ENCODE data around the gene TBC1D22A. TPM values are rescaled to one million over a fixed set of nuclear protein-coding genes. Genes with fewer than 3 reads are reported as not detected.

TBC1D22A gene
- total and polyA plus RNA-seq, 8 donors: 12.0 to 17.6 (median 15.3) TPM

DNA sequence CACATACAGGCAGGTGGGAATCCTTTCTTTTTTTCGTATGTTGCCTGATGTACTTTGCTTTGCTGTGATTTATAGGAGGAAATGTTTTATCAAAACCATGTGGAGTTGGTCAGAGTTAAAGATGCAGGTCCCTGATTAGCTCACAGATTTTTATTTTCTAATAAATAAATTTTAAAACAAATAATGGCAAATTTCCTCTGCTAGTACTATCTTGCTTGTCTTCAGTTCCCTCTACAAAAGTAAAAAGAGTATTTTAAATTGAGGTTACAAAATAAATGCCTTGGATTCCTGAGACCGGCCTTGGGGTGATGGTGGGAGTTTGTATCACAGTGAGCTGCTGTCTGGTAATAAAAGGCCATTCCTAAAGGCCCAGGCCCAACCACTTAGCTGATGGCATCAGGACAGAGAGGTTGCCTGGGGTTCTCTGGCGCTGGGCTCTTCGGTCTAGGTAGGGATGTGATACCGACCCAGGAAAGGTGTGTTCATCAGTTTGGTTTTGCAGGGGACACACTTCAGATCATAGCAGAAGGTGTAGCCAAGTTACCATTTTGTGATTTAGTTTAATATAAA lies 129.0 kb downstream of the TBC1D22A start:
- H3K4me3 ChIP-seq: no peak overlapping the region
- TF ChIP-seq, protein P1, sequence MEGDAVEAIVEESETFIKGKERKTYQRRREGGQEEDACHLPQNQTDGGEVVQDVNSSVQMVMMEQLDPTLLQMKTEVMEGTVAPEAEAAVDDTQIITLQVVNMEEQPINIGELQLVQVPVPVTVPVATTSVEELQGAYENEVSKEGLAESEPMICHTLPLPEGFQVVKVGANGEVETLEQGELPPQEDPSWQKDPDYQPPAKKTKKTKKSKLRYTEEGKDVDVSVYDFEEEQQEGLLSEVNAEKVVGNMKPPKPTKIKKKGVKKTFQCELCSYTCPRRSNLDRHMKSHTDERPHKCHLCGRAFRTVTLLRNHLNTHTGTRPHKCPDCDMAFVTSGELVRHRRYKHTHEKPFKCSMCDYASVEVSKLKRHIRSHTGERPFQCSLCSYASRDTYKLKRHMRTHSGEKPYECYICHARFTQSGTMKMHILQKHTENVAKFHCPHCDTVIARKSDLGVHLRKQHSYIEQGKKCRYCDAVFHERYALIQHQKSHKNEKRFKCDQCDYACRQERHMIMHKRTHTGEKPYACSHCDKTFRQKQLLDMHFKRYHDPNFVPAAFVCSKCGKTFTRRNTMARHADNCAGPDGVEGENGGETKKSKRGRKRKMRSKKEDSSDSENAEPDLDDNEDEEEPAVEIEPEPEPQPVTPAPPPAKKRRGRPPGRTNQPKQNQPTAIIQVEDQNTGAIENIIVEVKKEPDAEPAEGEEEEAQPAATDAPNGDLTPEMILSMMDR (IDR thresholded peaks at IDR 0.05): no peak
- DNase-seq (no peak), ATAC-seq (no peak), FAIRE-seq (no peak)
- H3K36me3 ChIP-seq: no peaks in the 10 kb centered on the region
- H3K27ac ChIP-seq: no peak overlapping the region
- intact Hi-C loops (cut with DNase I): no loop called here
- WGBS, 2 donors: 94 to 98% methylated on average over 5 of the region's 5 CpGs
- no peaks in the 10 kb centered on the region for H3K27me3 ChIP-seq
- no peaks in the 10 kb centered on the region for H3K9me3 ChIP-seq
- no peaks in the 10 kb centered on the region for H3K4me1 ChIP-seq

DNA sequence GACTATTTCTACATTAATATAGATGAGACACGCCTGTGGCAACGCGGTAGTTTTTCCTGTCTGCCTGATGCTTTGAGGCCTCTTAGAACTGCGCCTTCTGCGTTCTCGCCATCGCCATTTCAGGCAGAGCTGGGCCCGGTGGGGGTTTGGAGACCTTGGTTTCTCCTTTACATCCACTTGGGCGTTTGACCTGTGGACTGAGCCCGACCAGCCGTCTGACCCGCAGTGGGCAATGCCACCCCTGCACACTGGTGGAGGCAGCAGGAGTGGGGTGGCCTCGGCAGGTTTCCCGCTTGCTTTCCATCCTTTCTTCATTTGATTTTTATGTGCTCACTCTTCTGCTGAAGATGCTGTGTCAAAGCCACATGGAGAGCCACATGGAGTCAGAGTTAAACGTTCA lies 130.4 kb downstream of the TBC1D22A start:
- Histone ChIP-seq H3K27me3 (no peaks in the 10 kb centered on the region), H3K4me1 (no peaks in the 10 kb centered on the region), H3K4me3 (no peak overlapping the region), H3K36me3 (no peaks in the 10 kb centered on the region), H3K27ac (no peak overlapping the region), H3K9me3 (no peaks in the 10 kb centered on the region)
- no peak for DNase-seq
- no peak for FAIRE-seq
- TF ChIP-seq, protein P1 (IDR thresholded peaks at IDR 0.05): no peak
- ATAC-seq: no peak
- 83 to 87% methylated on average over 15 of the region's 15 CpGs for WGBS, 2 donors
- intact Hi-C loops (cut with DNase I): no loop called here

DNA sequence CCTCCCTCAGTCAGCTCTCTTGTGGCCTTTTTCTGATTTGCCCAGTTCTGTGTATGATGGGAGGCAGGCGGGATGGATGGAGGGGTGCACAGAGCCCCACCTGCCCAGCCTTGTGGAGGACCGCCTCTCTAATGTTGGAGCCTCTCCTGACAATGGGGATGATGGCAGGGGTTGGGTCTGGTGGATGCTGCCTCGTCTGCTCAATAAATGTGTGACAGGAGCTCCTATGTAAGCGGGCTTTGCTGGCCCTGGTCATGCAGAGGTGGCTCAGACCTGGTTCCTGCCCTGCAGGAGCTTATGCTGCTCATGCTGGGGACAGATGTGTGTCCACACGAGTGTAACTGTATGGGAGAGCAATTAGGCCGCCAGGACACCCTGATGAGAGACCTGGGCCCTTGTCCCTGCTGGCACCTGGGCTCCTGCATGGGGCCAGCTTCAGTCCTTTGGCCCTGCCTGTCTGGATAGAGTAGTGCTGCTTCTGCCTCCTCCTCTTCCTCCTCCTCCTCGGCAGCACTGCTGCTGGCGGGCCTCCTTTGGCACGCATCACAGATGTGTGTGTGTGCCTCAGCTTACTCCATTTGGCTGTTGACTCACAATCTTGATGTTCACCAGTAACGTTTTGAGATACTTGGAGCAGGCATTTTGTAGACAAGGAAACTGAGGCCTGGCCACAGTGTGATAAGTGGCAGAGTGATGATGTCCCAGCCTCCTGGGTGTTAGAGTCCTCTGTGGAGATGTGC lies 131.0 kb downstream of the TBC1D22A start:
- WGBS, 2 donors: 88 to 92% methylated on average over 10 of the region's 10 CpGs
- H3K4me1 ChIP-seq: no peaks in the 10 kb centered on the region
- no peak for DNase-seq
- no peaks in the 10 kb centered on the region for H3K36me3 ChIP-seq
- no peak overlapping the region for H3K4me3 ChIP-seq
- no peak for FAIRE-seq
- H3K27ac ChIP-seq: no peak overlapping the region
- intact Hi-C loops (cut with DNase I): no loop called here
- TF ChIP-seq, protein P1 (IDR thresholded peaks at IDR 0.05): no peak
- ATAC-seq: no peak
- no peaks in the 10 kb centered on the region for H3K27me3 ChIP-seq
- no peaks in the 10 kb centered on the region for H3K9me3 ChIP-seq

DNA sequence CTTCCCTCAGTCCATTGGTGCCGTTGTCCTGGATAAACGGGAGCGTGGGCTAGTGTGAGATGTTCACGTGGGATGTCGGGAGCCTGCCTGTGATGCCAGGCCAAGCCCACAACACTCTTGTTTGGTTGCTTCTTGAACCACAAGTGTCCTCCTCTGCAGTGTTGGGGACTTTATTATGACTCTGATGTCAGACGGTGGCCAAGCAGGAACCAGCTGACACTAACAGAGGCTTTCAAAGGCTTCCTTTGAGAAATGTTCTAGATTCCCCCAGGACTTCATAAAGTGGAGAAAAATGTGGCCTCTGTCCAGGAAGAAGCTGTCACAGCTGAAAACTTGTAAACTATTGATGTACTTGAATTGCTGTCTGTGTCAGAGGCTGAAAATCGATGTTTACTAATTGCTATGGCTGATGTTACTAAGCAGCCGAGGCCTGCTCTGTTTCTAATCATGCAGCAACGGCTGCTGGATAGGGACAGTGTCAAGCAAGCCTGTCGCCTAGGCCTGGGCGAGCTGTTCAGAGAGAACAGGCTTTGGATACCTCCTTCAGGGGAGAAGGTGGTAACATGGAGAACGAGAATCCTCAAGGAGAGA lies 131.7 kb downstream of the TBC1D22A start:
- intact Hi-C loops (cut with DNase I): no loop called here
- 81 to 84% methylated on average over 12 of the region's 12 CpGs for WGBS, 2 donors
- FAIRE-seq: no peak
- Histone ChIP-seq H3K9me3 (no peaks in the 10 kb centered on the region), H3K36me3 (no peaks in the 10 kb centered on the region), H3K4me1 (no peaks in the 10 kb centered on the region), H3K27ac (no peak overlapping the region), H3K4me3 (no peak overlapping the region), H3K27me3 (no peaks in the 10 kb centered on the region)
- ATAC-seq: peak in 1 of 4 donors; percentile 34
- TF ChIP-seq, protein P1 (IDR thresholded peaks at IDR 0.05): no peak
- DNase-seq: no peak
